Mesothelial cell of epicardium (in vitro differentiated cells): Measurements from ENCODE around the gene APC. TPM values are rescaled to one million over a fixed set of nuclear protein-coding genes. Genes with fewer than 3 reads are reported as not detected.

Experiments used
- DNase-seq, 2 experiments: peaks; one replicate each; pipeline ENCODE4 v3.0.0; 2021; ENCODE audit warnings: low spot score in 2 of 2; ENCODE audit not compliant: unreplicated experiment in 2 of 2
- H3K27ac Mint-ChIP-seq: 2 replicates; pipeline ENCODE4 v1.8.0; 2021; ENCODE audit warnings: mixed read lengths
- H3K27me3 Mint-ChIP-seq: 2 replicates; pipeline ENCODE4 v1.8.0; 2021; ENCODE audit warnings: low read depth, mixed read lengths
- H3K36me3 Mint-ChIP-seq: 2 replicates; pipeline ENCODE4 v1.8.0; 2021; ENCODE audit warnings: mixed read lengths
- H3K4me1 Mint-ChIP-seq: 2 replicates; pipeline ENCODE4 v1.8.0; 2021; ENCODE audit warnings: mixed read lengths
- H3K4me3 Mint-ChIP-seq: 2 replicates; pipeline ENCODE4 v1.8.0; 2021; ENCODE audit warnings: mild to moderate bottlenecking, moderate library complexity, mixed read lengths
- H3K9me3 Mint-ChIP-seq: 2 replicates; pipeline ENCODE4 v1.8.0; 2021; ENCODE audit warnings: mixed read lengths
- CTCF ChIP-seq: fragments of 200-600 bp; sonication (generic); IDR thresholded peaks from one replicate; pipeline ENCODE4 v1.5.0; 2021; ENCODE audit warnings: antibody characterized with exemption; ENCODE audit not compliant: unreplicated experiment
- total RNA-seq: library from RNA; stranded (reverse); gene quantifications from 3 replicates; pipeline ENCODE4 v1.2.1, GENCODE V29; 2021

APC gene
- total RNA-seq, 1 donor from 2014 or later: 56.3 TPM

GRCh38 chr5:112846556-112846955, 108.9 kb downstream of the APC start:
- no peak overlapping the region for H3K4me3 Mint-ChIP-seq
- TF ChIP-seq CTCF: no peak
- peaks cover 25% of the 10 kb centered on the region for H3K4me1 Mint-ChIP-seq
- peaks cover 8% of the 10 kb centered on the region for H3K9me3 Mint-ChIP-seq
- H3K27me3 Mint-ChIP-seq: no peaks in the 10 kb centered on the region
- no peak for DNase-seq
- H3K36me3 Mint-ChIP-seq: peaks cover 18% of the 10 kb centered on the region
- H3K27ac Mint-ChIP-seq: no peak overlapping the region

DNA sequence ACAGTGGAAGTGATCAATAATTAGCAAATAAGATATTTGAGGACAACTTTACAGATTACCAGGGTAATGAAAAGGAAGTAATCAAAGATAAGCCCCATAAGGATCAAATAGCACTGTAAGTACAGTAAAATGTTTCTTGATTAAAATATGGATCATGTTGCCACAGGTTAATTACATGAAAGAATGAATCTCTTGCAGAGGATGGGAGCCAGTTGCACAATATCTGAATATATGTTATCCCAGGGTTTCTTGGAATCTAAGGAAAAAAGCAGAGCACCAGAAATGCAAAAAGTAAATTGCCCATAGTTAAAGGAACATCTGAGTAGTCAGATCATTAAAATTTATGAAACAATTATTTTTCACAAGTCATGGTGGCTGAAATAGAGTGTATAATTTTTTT, 109.6 kb downstream of the APC start:
- Mint-ChIP-seq H3K27ac (no peak overlapping the region), H3K36me3 (peaks cover 11% of the 10 kb centered on the region), H3K9me3 (peaks cover 6% of the 10 kb centered on the region), H3K27me3 (no peaks in the 10 kb centered on the region), H3K4me1 (peaks cover 25% of the 10 kb centered on the region), H3K4me3 (no peak overlapping the region)
- DNase-seq: no peak
- TF ChIP-seq CTCF: no peak

DNA sequence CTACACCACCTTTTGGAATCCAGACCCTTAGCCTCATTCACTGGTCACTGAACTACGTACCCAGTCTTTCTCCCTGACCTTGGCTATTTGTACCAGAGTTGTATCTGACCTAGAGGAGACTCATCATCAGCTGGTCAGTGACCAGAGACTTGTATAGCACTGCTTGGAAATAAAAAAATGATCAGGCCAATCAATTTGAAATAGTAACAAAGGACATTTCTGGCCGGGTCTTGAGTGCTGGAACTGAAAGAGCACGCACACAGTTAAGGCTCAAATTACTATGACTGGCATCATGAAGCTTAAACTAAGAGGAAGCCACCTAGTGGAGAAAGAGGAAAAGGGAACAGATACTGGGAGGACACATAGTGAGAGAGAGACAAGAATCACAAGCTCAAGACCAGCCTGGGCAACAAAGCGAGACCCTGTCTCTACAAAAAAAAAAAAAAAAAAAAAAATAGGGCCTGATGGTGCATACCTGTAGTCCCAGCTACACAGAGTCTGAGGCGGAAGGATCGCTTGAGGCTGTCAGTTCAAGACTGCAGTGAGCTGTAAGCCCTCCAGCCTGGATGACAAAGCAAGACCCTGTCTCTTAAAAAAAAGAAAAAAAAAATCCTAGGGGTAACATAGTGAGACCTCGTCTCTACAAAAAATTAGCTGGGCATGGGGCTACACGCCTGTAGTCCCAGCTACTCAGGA, 110.6 kb downstream of the APC start:
- no peak overlapping the region for H3K4me3 Mint-ChIP-seq
- no peaks in the 10 kb centered on the region for H3K27me3 Mint-ChIP-seq
- H3K9me3 Mint-ChIP-seq: peaks cover 3% of the 10 kb centered on the region
- H3K36me3 Mint-ChIP-seq: peaks cover 4% of the 10 kb centered on the region
- DNase-seq: no peak
- peak overlapping the region; percentile 70 for H3K27ac Mint-ChIP-seq
- peaks cover 25% of the 10 kb centered on the region for H3K4me1 Mint-ChIP-seq
- TF ChIP-seq CTCF: peak; percentile 35

DNA sequence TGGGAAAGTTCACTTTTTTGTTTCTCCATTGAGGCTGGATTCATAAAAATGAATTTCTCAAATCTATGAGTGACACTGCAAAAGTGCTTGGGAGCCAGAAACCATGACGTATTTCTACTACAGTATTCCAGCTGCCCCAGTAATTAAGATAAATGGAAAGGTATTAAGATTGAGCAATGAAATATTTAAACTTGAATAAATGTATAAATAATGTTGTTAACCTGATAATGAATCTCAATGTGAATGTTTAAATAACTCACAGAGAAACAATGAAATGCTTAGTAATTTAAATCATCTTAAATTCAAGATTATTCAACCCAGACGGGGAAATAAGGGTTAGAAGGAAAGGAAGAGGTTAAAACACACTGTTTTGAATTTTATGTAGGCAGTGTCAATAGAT, 112.2 kb downstream of the APC start:
- DNase-seq: no peak
- Mint-ChIP-seq H3K27me3 (peaks cover 6% of the 10 kb centered on the region), H3K9me3 (peaks cover 5% of the 10 kb centered on the region), H3K27ac (no peak overlapping the region), H3K4me1 (peaks cover 25% of the 10 kb centered on the region), H3K36me3 (peaks cover 4% of the 10 kb centered on the region), H3K4me3 (no peak overlapping the region)
- TF ChIP-seq CTCF: no peak

- no peak for TF ChIP-seq CTCF
- no peak for DNase-seq
- H3K4me1 Mint-ChIP-seq: peaks cover 8% of the 10 kb centered on the region
- peaks cover 10% of the 10 kb centered on the region for H3K9me3 Mint-ChIP-seq
- H3K27me3 Mint-ChIP-seq: peaks cover 33% of the 10 kb centered on the region
- H3K4me3 Mint-ChIP-seq: no peak overlapping the region
- peaks cover 4% of the 10 kb centered on the region for H3K36me3 Mint-ChIP-seq
- H3K27ac Mint-ChIP-seq: no peak overlapping the region
Observed at GRCh38 chr5:112854651-112855050, 117.0 kb downstream of the APC start.
